Endothelial cell of umbilical vein (primary cell): Measurements from ENCODE around the gene ZNF664. TPM values are rescaled to one million over a fixed set of nuclear protein-coding genes. Genes with fewer than 3 reads are reported as not detected.

Source experiments
- BruUV-seq: library from RNA; stranded (reverse); fragments of 400-500 nt; replicated peaks from 2 replicates; lab custom pipeline; 2021; lab: Mats Ljungman, UMichigan
- CTCF ChIA-PET: fragments of 300-600, 350-600 bp; sonication (Branson Sonifier 250); formaldehyde crosslinking; loops from one replicate; lab custom pipeline; 2021; ENCODE audit warnings: antibody characterized with exemption, inconsistent platforms; lab: Charles Lee
- POLR2A ChIA-PET: fragments of 300-600, 350-600 bp; sonication (Branson Sonifier 250); formaldehyde crosslinking; loops from one replicate; lab custom pipeline; 2021; ENCODE audit warnings: antibody characterized with exemption, inconsistent platforms; lab: Charles Lee
- DNase-seq: peaks from one replicate; pipeline ENCODE4 v3.0.0-alpha.2; 2011; ENCODE audit warnings: low read depth, low spot score
- FAIRE-seq: peaks from 2 replicates; lab custom pipeline; 2011; peaks lifted over from hg19 to GRCh38; lab: Jason Lieb, UNC
- H2AFZ ChIP-seq: 2 replicates; pipeline ENCODE4 v1.6.0; 2012; ENCODE audit warnings: low read depth, low read length, control low read depth, inconsistent platforms
- H3K27ac ChIP-seq: 2 replicates; pipeline ENCODE4 v1.5.1; 2011; ENCODE audit warnings: low read depth, mild to moderate bottlenecking, control low read depth, low read length, moderate library complexity; ENCODE audit not compliant: insufficient read depth
- H3K27me3 ChIP-seq, 2 experiments: 2 replicates each; pipeline versions ENCODE4 v1.6.0 to v1.6.1; 2011; ENCODE audit warnings: low read length in 2 of 2, mixed read lengths in 1 of 2; ENCODE audit not compliant: control insufficient read depth in 2 of 2, insufficient read depth in 2 of 2
- H3K36me3 ChIP-seq, 2 experiments: 2 replicates in 1 of 2; 3 replicates in 1 of 2; pipeline ENCODE4 v1.5.1; 2011; ENCODE audit warnings: low read length in 2 of 2, mild to moderate bottlenecking in 1 of 2, moderate library complexity in 1 of 2; ENCODE audit not compliant: control insufficient read depth in 2 of 2, insufficient read depth in 2 of 2; ENCODE audit errors: extremely low read depth in 1 of 2
- H3K4me1 ChIP-seq: 3 replicates; pipeline ENCODE4 v1.5.1; 2011; ENCODE audit warnings: mild to moderate bottlenecking, low read length; ENCODE audit not compliant: control insufficient read depth, insufficient read depth; ENCODE audit errors: extremely low read depth
- H3K4me2 ChIP-seq: 2 replicates; pipeline ENCODE4 v1.6.1; 2011; ENCODE audit warnings: low read length, control low read depth, mixed read lengths; ENCODE audit not compliant: insufficient read depth
- H3K4me3 ChIP-seq, 3 experiments: fragments of 200-600 bp in 1 of 3; sonication (generic), shearing (Covaris generic) in 1 of 3; replicated peaks in 1 of 3; 2 replicates each; pipeline ENCODE4 v1.5.1; 2011 to 2016; ENCODE audit warnings: control low read depth in 3 of 3, low read length in 3 of 3, mild to moderate bottlenecking in 2 of 3, inconsistent platforms in 1 of 3, low read depth in 1 of 3, moderate library complexity in 1 of 3; ENCODE audit not compliant: insufficient read depth in 1 of 3
- H3K79me2 ChIP-seq: 2 replicates; pipeline ENCODE4 v1.6.0; 2012; ENCODE audit warnings: low read length, inconsistent platforms; ENCODE audit not compliant: control insufficient read depth, insufficient read depth
- H3K9ac ChIP-seq: replicated peaks from 2 replicates; pipeline ENCODE3; 2011; ENCODE audit warnings: low read length, control low read depth; ENCODE audit not compliant: insufficient read depth; ENCODE audit errors: extremely low read depth
- H3K9me1 ChIP-seq: replicated peaks from 3 replicates; pipeline ENCODE4 v1.6.0; 2011; ENCODE audit warnings: mild to moderate bottlenecking, low read length; ENCODE audit not compliant: control insufficient read depth, insufficient read depth; ENCODE audit errors: extremely low read depth
- H3K9me3 ChIP-seq: replicated peaks from 2 replicates; pipeline ENCODE4 v1.5.1; 2012; ENCODE audit warnings: low read length, inconsistent platforms; ENCODE audit not compliant: control insufficient read depth, insufficient read depth
- H4K20me1 ChIP-seq: replicated peaks from 2 replicates; pipeline ENCODE3; 2011; ENCODE audit warnings: mild to moderate bottlenecking, low read length; ENCODE audit not compliant: control insufficient read depth, insufficient read depth; ENCODE audit errors: extremely low read depth
- CTCF ChIP-seq, 2 donors: IDR thresholded peaks; 1 replicate in 1 of 2; 2 replicates in 1 of 2; pipeline ENCODE4 v1.5.1; 2011; ENCODE audit warnings: low read length in 2 of 2, mild to moderate bottlenecking in 2 of 2, moderate library complexity in 2 of 2, control low read depth in 1 of 2, inconsistent platforms in 1 of 2, low read depth in 1 of 2; ENCODE audit not compliant: insufficient read depth in 1 of 2; ENCODE audit errors: extremely low read depth in 1 of 2
- EZH2 ChIP-seq: IDR thresholded peaks from 2 replicates; pipeline ENCODE4 v1.6.1; 2012; ENCODE audit warnings: borderline replicate concordance, low read depth, mild to moderate bottlenecking, moderate library complexity, low read length, inconsistent platforms; ENCODE audit not compliant: severe bottlenecking
- FOS ChIP-seq: IDR thresholded peaks from 2 replicates; pipeline ENCODE4 v1.6.1; 2011; ENCODE audit warnings: mild to moderate bottlenecking, low read length, moderate library complexity, borderline replicate concordance; ENCODE audit not compliant: insufficient read depth
- GATA2 ChIP-seq: IDR thresholded peaks from 2 replicates; pipeline ENCODE4 v1.7.0; 2011; ENCODE audit warnings: low read depth, mild to moderate bottlenecking, moderate library complexity, mixed read lengths, low read length; ENCODE audit not compliant: insufficient read length, insufficient read depth
- JUN ChIP-seq: IDR thresholded peaks from 2 replicates; pipeline ENCODE4 v1.6.1; 2011; ENCODE audit warnings: borderline replicate concordance, low read depth; ENCODE audit not compliant: insufficient read length, insufficient read depth
- MAX ChIP-seq: IDR thresholded peaks from 2 replicates; pipeline ENCODE4 v1.6.1; 2011; ENCODE audit not compliant: insufficient read depth, insufficient read length
- MYC ChIP-seq: IDR thresholded peaks from one replicate; pipeline ENCODE4 v1.6.1; 2011; ENCODE audit warnings: mild to moderate bottlenecking, low read depth, low read length
- POLR2A ChIP-seq: IDR thresholded peaks from 2 replicates; pipeline ENCODE4 v1.6.1; 2012; ENCODE audit warnings: low read depth, mild to moderate bottlenecking, control low read depth, low read length
- POLR2AphosphoS5 ChIP-seq: IDR thresholded peaks from 2 replicates; pipeline ENCODE4 v1.6.1; 2012; ENCODE audit warnings: low read depth, mild to moderate bottlenecking, control low read depth, low read length, moderate library complexity; ENCODE audit not compliant: insufficient read depth
- dilution Hi-C: fragments of 300-500 bp; cut with MboI; formaldehyde crosslinking; loops from one replicate; pipeline ENCODE4 v1.15.0; 2019; ENCODE audit warnings: low sequenced_read_pairs; ENCODE audit not compliant: extremely low pct_ligation_motif_present
- intact Hi-C: fragments of 100-400 bp; cut with micrococcal nuclease; formaldehyde crosslinking; loops from one replicate; pipeline ENCODE4 v1.10.0; 2022
- polyA plus RNA-seq, 4 experiments: library from polyadenylated mRNA; depleted of rRNA in 3 of 4; stranded (reverse) in 3 of 4; unstranded in 1 of 4; fragments of >200 nt; gene quantifications; 2 replicates each; pipeline versions ENCODE4 v1.2.1 to v1.2.3, GENCODE V29; 2011 to 2012; ENCODE audit warnings: missing spikeins in 1 of 4
- total RNA-seq: library from RNA; stranded (reverse); gene quantifications from 2 replicates; pipeline ENCODE4 v1.2.3, GENCODE V29; 2021

ZNF664 gene
- total and polyA plus RNA-seq, 2 donors (not counting 3 experiments of a cell fraction or from before 2014, with no cell fraction given): 29.8 to 71.3 TPM

- dilution Hi-C loops (no loop called here), intact Hi-C loops (no loop called here)
- ChIA-PET POLR2A (no interaction called here), CTCF (interaction anchor here (0.9 kb wide), 1 partner anchor 13 kb away, joined by 3 read pairs; no protein-coding TSS in a partner anchor)
- TF ChIP-seq MAX (no peak), POLR2A (no peak), JUN (no peak), EZH2 (no peak), FOS (no peak), POLR2AphosphoS5 (no peak), MYC (no peak), GATA2 (no peak), CTCF (IDR thresholded peaks at IDR 0.05; ENCODE audit: extremely low read depth in 1 of 2, insufficient read depth in 1 of 2, low read depth in 1 of 2, low read length in 2 of 2) (no peak)
- H3K4me2 ChIP-seq: no peak overlapping the region
- H3K27ac ChIP-seq: no peak overlapping the region
- no peak overlapping the region for H3K4me3 ChIP-seq
- FAIRE-seq (no peak), DNase-seq (no peak)
- no peak overlapping the region for H2AFZ ChIP-seq
- H4K20me1 ChIP-seq: no peaks in the 10 kb centered on the region
- H3K27me3 ChIP-seq: peaks cover 0 to 17% of the 10 kb centered on the region in 2 experiments
- BruUV-seq: no TSS peak
- no peaks in the 10 kb centered on the region for H3K36me3 ChIP-seq
- no peak overlapping the region for H3K9ac ChIP-seq
- H3K9me3 ChIP-seq: no peaks in the 10 kb centered on the region
- H3K79me2 ChIP-seq: no peaks in the 10 kb centered on the region
- no peaks in the 10 kb centered on the region for H3K4me1 ChIP-seq
- H3K9me1 ChIP-seq: no peaks in the 10 kb centered on the region
Measured at GRCh38 chr12:123923927-123924326, 49.1 kb upstream of the ZNF664 start.
